Lung (tissue), 12 donors: ENCODE results near the gene JMJD1C. TPM values are rescaled to one million over a fixed set of nuclear protein-coding genes. Genes with fewer than 3 reads are reported as not detected.

Source experiments
- ATAC-seq: fragments of 200-7000 bp; cut with Tn5 transposase; one replicate; pipeline ENCODE4 v1.9.1; 2020; ENCODE audit warnings: moderate number of reproducible peaks; ENCODE audit not compliant: insufficient read depth, low FRiP score
- DNase-seq, 3 donors: peaks; one replicate each; pipeline ENCODE4 v3.0.0-alpha.2; 2013 to 2017
- H3K27ac ChIP-seq, 2 donors: one replicate each; pipeline ENCODE4 v1.5.1; 2013; ENCODE audit warnings: mild to moderate bottlenecking in 2 of 2, moderate library complexity in 2 of 2, control low read depth in 1 of 2, inconsistent platforms in 1 of 2, low read depth in 1 of 2, low read length in 1 of 2
- H3K27me3 ChIP-seq, 3 donors: one replicate each; pipeline ENCODE4 v1.5.1; 2013; ENCODE audit warnings: low read length in 2 of 3; ENCODE audit not compliant: control insufficient read depth in 3 of 3, insufficient read depth in 3 of 3
- H3K36me3 ChIP-seq, 4 donors: one replicate each; pipeline ENCODE4 v1.5.1; 2013; ENCODE audit warnings: low read length in 4 of 4, mild to moderate bottlenecking in 1 of 4, moderate library complexity in 1 of 4; ENCODE audit not compliant: control insufficient read depth in 4 of 4, insufficient read depth in 4 of 4
- H3K4me1 ChIP-seq, 5 donors: one replicate each; pipeline ENCODE4 v1.5.1; 2013; ENCODE audit warnings: low read length in 5 of 5, mild to moderate bottlenecking in 2 of 5, moderate library complexity in 1 of 5; ENCODE audit not compliant: control insufficient read depth in 5 of 5, insufficient read depth in 5 of 5
- H3K4me3 ChIP-seq: one replicate; pipeline ENCODE4 v1.5.1; 2013; ENCODE audit warnings: mild to moderate bottlenecking, control low read depth, moderate library complexity
- H3K9ac ChIP-seq, 2 donors: one replicate each; pipeline ENCODE4 v1.5.1; 2013; ENCODE audit warnings: low read length in 2 of 2, control low read depth in 1 of 2; ENCODE audit not compliant: insufficient read depth in 1 of 2
- H3K9me3 ChIP-seq, 4 donors: one replicate each; pipeline ENCODE4 v1.5.1; 2013; ENCODE audit warnings: low read length in 3 of 4, mild to moderate bottlenecking in 1 of 4, moderate library complexity in 1 of 4; ENCODE audit not compliant: control insufficient read depth in 4 of 4, insufficient read depth in 3 of 4
- WGBS, 2 donors: extraction: QIAGEN DNeasy Blood & Tissue Kit; methylation state at CpG; one replicate each; pipeline ENCODE4 v1.1.7; 2013; 5-methylcytosine and 5-hydroxymethylcytosine counted together
- polyA plus RNA-seq, 2 donors: library from polyadenylated mRNA; stranded (reverse); fragments of 200-250 nt; gene quantifications; one replicate each; pipeline ENCODE4 v1.2.1, GENCODE V29; 2013
- total RNA-seq, 2 donors: library from RNA; depleted of rRNA in 1 of 2; stranded (reverse); fragments of >200 nt in 1 of 2; gene quantifications; one replicate each; pipeline ENCODE4 v1.2.1, GENCODE V29; 2014 to 2021
- TF ChIP-seq, protein P1 (sequence below): IDR thresholded peaks from 2 replicates; pipeline ENCODE4 v1.5.1; 2012; ENCODE audit warnings: mild to moderate bottlenecking; ENCODE audit errors: control extremely low read depth, extremely low read depth
- donor health status: control.
- donor health status: control.
- donor health status: Bipolar disorder and iron deficiency.
- donor health status: healthy.
- donor health status: DM: yes; HTN: yes; CAD: no.

Gene JMJD1C
- total and polyA plus RNA-seq, 4 donors: 30.5 to 233 (median 71.2) TPM

DNA sequence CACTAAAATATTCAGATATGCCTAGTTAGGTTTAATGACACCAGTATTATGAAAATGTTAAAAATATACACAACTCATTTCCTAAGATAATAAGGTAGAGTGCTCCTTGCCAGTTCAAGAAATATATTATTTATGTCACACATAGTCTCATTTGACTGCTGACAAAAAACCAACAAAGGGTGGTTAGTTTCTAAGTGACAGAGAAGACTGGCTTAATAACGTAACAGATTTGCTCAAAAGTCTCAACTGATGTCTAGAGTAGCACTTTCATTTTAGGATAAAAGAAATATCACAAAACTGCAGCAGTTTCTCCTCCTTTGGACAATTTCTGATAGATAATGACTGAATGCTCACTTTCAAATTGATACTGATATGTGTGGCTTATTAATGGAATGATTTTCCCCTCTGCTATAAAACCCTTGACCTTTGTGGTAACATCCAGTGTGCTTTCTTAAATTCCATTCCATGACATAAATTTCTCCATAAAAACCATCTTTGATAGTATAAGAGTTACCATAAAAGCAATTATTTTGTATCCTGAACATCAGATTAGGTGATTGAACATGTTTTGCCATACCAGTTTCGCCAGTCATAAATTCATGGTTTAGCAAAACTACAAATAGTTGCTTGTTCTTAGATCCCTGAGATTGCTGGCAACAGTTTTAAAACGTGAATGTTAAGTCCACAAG is 238.4 kb downstream of the JMJD1C start:
- no peak overlapping the region for H3K27ac ChIP-seq
- no peak for ATAC-seq
- no peaks in the 10 kb centered on the region for H3K9me3 ChIP-seq
- TF ChIP-seq, protein P1, sequence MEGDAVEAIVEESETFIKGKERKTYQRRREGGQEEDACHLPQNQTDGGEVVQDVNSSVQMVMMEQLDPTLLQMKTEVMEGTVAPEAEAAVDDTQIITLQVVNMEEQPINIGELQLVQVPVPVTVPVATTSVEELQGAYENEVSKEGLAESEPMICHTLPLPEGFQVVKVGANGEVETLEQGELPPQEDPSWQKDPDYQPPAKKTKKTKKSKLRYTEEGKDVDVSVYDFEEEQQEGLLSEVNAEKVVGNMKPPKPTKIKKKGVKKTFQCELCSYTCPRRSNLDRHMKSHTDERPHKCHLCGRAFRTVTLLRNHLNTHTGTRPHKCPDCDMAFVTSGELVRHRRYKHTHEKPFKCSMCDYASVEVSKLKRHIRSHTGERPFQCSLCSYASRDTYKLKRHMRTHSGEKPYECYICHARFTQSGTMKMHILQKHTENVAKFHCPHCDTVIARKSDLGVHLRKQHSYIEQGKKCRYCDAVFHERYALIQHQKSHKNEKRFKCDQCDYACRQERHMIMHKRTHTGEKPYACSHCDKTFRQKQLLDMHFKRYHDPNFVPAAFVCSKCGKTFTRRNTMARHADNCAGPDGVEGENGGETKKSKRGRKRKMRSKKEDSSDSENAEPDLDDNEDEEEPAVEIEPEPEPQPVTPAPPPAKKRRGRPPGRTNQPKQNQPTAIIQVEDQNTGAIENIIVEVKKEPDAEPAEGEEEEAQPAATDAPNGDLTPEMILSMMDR: no peak
- no peak overlapping the region for H3K9ac ChIP-seq
- no peaks in the 10 kb centered on the region for H3K27me3 ChIP-seq
- H3K36me3 ChIP-seq: no peaks in the 10 kb centered on the region
- DNase-seq: no peak
- WGBS, 2 donors: 75 to 80% methylated on average over 3 of the region's 3 CpGs
- no peak overlapping the region for H3K4me3 ChIP-seq
- H3K4me1 ChIP-seq: peaks cover 0 to 15% (median 2%) of the 10 kb centered on the region in 5 donors

- WGBS, 2 donors: 78 to 80% methylated on average over 1 of the region's 1 CpG
- TF ChIP-seq, protein P1: no peak
- Histone ChIP-seq H3K27me3 (no peaks in the 10 kb centered on the region), H3K9ac (no peak overlapping the region), H3K27ac (no peak overlapping the region), H3K4me3 (no peak overlapping the region), H3K9me3 (no peaks in the 10 kb centered on the region), H3K4me1 (peaks cover 0 to 8% (median 0%) of the 10 kb centered on the region in 5 donors), H3K36me3 (no peaks in the 10 kb centered on the region)
- ATAC-seq (no peak), DNase-seq (no peak)
Observed at GRCh38 chr10:63224241-63224640, 241.5 kb downstream of the JMJD1C start.

- 87 to 88% methylated on average over 4 of the region's 4 CpGs for whole genome bisulfite sequencing, 2 donors
- peaks cover 0 to 6% (median 0%) of the 10 kb centered on the region in 5 donors for H3K4me1 ChIP-seq
- no peak for DNase-seq
- no peaks in the 10 kb centered on the region for H3K27me3 ChIP-seq
- H3K36me3 ChIP-seq: no peaks in the 10 kb centered on the region
- no peak overlapping the region for H3K9ac ChIP-seq
- no peaks in the 10 kb centered on the region for H3K9me3 ChIP-seq
- H3K4me3 ChIP-seq: no peak overlapping the region
- TF ChIP-seq, protein P1: no peak
- ATAC-seq: no peak
- H3K27ac ChIP-seq: no peak overlapping the region
Observed at GRCh38 chr10:63221950-63222349, 243.8 kb downstream of the JMJD1C start.
